GM12874 (cell line): ENCODE results near the gene KLRC3.

ENCODE experiments used
- TF ChIP-seq, protein P1 (sequence below): IDR thresholded peaks from 2 replicates; pipeline ENCODE4 v1.5.1; 2011; ENCODE audit warnings: low read depth, mild to moderate bottlenecking, control low read depth, low read length, moderate library complexity; ENCODE audit not compliant: insufficient read depth

KLRC3 gene

GRCh38 chr12:10388624-10389413 is 31.6 kb downstream of the KLRC3 start:
- TF ChIP-seq, protein P1, sequence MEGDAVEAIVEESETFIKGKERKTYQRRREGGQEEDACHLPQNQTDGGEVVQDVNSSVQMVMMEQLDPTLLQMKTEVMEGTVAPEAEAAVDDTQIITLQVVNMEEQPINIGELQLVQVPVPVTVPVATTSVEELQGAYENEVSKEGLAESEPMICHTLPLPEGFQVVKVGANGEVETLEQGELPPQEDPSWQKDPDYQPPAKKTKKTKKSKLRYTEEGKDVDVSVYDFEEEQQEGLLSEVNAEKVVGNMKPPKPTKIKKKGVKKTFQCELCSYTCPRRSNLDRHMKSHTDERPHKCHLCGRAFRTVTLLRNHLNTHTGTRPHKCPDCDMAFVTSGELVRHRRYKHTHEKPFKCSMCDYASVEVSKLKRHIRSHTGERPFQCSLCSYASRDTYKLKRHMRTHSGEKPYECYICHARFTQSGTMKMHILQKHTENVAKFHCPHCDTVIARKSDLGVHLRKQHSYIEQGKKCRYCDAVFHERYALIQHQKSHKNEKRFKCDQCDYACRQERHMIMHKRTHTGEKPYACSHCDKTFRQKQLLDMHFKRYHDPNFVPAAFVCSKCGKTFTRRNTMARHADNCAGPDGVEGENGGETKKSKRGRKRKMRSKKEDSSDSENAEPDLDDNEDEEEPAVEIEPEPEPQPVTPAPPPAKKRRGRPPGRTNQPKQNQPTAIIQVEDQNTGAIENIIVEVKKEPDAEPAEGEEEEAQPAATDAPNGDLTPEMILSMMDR, result no peak

DNA sequence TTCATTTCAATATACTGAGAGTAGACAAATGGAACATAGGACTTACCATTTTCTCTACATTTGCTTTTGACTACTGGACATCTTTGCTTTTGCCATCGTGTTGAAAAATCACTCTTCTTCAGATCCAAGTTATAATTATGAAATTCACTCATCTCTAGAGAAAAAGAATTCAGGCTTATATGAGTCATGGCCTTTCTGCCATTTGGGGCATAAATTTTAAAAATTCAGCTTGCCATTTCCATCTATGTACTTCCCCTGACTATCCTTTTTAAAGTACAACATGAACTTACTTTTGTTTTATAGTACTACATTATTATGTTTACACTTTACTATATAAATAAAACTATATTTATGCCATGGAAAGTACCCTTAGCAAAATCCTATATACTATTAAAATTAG is 33.5 kb downstream of the KLRC3 start:
- TF ChIP-seq, protein P1, result no peak

- TF ChIP-seq, protein P1, result no peak
Measured at GRCh38 chr12:10385166-10385613, 35.2 kb downstream of the KLRC3 start.

DNA sequence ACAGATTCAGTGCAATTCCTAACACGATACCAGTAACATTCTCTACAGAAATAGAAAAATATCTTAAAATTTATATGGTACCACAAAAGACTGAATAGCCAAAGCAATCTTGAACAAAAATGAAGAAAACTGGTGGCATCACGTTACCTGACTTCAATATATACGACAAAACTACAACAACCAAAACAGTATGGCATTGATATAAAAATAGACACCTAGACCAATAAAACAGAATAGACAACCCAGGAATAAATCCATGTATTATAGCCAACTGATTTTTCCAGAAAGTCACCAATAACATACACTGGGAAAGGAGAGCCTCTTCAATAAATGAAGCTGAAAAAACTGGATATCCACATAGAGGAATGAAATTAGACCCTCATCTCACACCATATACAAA is 36.2 kb downstream of the KLRC3 start:
- TF ChIP-seq, protein P1, result no peak

DNA sequence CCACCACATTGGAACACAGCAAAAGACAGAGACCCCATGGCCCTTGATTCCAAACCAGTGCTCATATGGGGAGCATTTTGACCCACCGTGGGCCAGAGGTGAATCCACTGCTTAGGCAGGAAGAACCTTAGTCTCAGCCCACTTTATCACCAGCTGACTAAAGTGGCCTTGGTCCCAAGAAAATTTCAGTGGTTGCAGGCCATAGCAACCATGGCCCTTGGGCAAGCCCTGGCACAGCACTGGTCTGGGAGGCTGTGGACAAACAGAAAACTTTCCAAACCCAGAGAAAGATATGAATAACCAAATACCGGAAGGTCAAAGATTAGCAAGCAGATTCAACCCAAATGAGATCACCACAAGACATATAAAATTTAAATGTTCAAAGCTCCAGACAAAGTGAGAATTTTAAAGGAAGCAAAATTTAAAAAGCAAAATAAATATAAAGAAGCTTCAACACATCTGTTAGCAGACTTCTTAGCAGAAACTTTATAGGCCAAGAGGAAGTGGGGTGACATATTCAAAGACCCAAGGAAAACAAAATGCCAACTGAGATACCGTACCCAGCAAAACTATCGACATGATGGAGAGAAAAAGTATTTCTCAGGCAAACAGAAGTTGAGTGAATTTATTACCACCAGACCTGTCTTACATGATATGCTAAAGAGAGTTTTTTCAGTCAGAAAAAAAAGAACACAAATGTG is 38.3 kb downstream of the KLRC3 start:
- TF ChIP-seq, protein P1, result no peak

DNA sequence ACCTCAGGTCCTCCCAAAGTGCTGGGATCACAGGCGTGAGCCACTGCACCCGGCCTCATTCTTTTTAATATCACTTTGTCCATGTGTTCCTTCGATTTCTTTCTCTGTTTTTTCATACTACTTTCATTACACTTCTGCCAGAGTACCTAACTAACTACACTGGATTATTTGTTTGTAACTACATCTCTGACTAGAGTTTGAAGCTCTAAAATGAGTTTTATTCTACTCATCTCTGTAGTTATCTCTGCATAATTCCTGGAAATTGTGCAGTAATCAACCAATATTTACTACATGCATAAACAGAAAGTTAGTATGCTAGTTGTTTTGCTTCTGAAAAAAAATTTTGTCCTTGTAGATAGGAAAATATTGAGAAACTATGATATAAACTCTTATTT is 45.8 kb downstream of the KLRC3 start:
- TF ChIP-seq, protein P1, result no peak

DNA sequence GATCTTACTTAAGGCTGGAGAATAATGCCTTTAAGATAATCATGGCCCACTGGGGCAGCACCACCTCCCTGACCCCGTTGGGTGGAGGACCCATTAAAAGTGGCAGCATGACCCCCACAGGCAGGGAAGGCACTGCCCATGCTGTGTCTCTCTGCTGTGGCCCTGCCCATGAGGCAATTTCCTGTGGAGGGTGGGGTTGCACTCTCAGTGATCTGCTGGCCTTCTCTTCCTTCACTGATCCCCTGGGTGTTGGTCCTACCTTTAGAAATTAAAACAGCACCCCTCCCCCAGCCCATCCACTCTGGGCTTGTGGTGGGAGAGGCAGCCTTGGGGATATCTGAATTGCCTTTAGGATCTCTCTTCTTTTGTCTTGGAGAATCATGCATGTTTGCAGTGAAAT is 47.8 kb downstream of the KLRC3 start:
- TF ChIP-seq, protein P1, result no peak
